HS-27A (cell line): Measurements from ENCODE around the gene CSNK2A1.

ENCODE experiments used
- DNase-seq: peaks from one replicate; pipeline ENCODE4 v3.0.0-alpha.2; 2012; ENCODE audit warnings: low read depth, missing footprints

CSNK2A1 gene

GRCh38 chr20:564192-564591 lies 20.6 kb upstream of the CSNK2A1 start:
- no peak for DNase-seq

GRCh38 chr20:563187-563586 lies 19.6 kb upstream of the CSNK2A1 start:
- no peak for DNase-seq

DNA sequence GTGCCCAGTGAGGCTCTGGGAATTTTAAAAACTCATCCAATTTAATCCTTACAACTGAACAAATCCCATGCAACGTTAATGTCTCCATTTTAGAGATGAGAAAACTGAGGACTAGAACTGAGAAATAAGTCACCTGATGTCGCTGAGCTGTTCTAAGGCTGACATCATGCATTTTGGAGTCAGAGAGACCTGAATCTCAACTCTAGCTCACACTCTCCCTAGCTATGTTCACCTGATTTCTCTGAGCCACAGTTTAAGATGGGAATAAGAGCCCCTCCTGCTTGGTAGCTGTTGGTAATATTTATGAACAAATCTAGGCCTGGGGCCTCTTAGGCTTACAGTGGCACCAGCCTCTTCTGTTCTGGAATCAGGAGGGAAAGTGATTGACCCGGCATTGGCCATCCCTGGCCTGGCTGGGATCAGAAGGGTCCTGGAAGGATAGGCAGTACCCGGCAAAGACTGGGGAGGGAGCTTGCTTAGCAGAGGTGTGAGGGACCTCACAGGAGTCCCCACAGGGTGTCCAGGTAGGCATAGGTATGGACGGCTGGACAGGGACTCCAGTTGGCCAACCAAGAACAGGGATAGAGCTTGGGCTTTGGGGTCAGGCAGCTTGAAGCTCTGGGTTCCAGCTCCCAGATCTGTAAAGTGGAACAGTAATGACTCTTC lies 18.8 kb upstream of the CSNK2A1 start:
- DNase-seq: no peak

GRCh38 chr20:561437-562231 lies 18.0 kb upstream of the CSNK2A1 start:
- DNase-seq: peak; percentile 51

GRCh38 chr20:560680-561079 lies 17.1 kb upstream of the CSNK2A1 start:
- no peak for DNase-seq

- DNase-seq: no peak
These were observed 14.5 kb upstream of the CSNK2A1 start for GRCh38 chr20:558117-558516.

GRCh38 chr20:556984-557383 lies 13.4 kb upstream of the CSNK2A1 start:
- DNase-seq: no peak

- no peak for DNase-seq
These were observed 12.4 kb upstream of the CSNK2A1 start for GRCh38 chr20:555976-556385.

DNA sequence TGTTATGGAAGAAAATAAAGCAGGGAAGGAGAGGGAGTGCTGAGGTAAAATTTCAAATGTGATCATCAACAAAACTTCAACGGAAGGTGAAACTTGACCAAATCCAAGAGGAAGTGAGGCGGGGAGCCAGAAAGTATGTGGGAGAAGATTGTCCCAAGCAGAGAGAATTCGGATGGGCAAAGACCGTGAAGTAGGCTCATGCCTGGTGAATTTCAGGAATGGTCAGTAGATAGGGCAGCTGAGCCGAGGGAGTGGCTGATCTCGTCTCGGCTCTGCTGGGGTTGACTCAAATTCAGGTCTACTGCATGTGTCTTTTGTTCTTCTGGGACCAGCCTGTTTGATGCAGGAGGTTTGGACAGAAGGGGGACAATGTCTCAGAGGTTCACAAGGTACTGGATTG lies 7.0 kb upstream of the CSNK2A1 start:
- DNase-seq: no peak

DNA sequence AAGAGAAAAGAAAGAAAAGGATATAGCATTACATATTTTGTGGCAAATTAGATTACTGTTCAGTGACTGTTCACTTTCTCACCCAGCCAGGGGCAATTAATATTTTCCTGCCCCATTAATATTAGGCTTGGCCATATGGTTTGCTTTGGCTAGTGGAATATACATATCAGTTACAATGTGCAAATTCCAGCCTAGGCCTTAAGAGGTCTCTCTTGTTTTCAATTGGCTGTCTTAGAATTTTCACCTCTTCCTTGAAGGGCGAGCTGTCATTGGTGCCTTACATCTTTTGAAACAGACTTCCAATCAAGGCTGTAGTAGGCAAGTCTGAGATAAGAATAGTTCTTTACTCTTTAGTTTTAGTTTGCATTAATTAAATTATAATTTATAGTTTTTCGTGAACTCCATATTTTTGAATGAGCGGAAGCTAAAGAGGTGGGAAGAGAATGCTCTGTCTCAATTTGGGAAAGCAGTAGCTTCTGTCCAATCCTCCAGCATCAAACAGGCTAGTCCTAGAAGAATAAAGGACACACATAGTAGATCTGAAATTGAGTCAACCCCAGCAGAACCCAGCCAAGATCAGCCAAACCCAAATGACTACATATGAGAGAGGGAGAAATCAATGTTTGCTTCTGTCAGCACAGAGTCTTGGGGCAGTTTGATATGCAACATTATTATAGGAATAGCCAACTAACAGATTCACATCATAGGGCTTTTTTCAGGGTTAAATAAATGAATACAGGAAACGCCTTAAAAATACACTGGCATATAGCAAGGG lies 6.3 kb upstream of the CSNK2A1 start:
- no peak for DNase-seq

GRCh38 chr20:548906-549305 lies 5.3 kb upstream of the CSNK2A1 start:
- no peak for DNase-seq

DNA sequence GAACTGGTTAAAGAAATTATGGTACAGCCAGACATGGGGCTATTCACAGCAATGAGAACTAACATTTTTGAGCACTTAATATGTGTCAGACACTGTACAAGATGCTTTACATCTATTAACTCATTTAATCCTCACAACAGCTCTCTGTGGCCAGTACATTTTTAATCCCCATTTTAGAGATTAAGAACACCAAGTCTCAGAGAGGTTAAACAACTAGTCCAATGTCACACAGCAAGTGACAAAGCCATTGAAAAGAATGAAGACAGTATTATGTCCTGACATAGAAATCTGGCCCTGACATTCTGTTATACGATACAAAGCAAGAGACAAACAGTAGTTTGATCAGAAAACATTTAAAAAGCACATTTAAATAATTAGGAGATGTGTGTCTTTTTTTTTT lies 3.8 kb upstream of the CSNK2A1 start:
- no peak for DNase-seq

DNA sequence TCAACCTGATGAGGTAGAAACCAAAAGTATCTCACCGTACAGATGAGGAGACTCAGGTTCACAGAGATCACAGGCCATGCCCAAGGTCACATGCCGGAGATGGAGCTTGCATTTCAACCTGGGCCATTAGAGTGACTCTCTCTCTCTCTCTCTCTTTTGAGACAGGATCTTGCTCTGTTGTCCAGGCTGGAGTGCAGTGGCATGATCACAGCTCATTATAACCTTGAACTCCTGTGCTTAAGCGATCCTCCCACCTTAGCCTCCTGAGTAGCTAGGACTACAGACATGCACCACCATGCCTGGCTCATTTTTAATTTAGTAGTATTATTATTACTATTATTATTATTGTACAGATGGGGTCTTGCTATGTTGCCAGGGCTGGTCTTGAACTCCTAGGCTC lies 2.8 kb upstream of the CSNK2A1 start:
- DNase-seq: no peak

- no peak for DNase-seq
These were observed 649 bp upstream of the CSNK2A1 start for GRCh38 chr20:544153-544725.

GRCh38 chr20:542777-543368 lies 717 bp downstream of the CSNK2A1 start:
- DNase-seq: no peak

- DNase-seq: no peak
These were observed 3.0 kb downstream of the CSNK2A1 start for GRCh38 chr20:540391-541201.

GRCh38 chr20:539848-540247 lies 3.7 kb downstream of the CSNK2A1 start:
- DNase-seq: no peak

- DNase-seq: no peak
These were observed 4.4 kb downstream of the CSNK2A1 start for GRCh38 chr20:539191-539590.

GRCh38 chr20:537983-538382 lies 5.6 kb downstream of the CSNK2A1 start:
- no peak for DNase-seq

GRCh38 chr20:536426-537010 lies 7.1 kb downstream of the CSNK2A1 start:
- DNase-seq: no peak

DNA sequence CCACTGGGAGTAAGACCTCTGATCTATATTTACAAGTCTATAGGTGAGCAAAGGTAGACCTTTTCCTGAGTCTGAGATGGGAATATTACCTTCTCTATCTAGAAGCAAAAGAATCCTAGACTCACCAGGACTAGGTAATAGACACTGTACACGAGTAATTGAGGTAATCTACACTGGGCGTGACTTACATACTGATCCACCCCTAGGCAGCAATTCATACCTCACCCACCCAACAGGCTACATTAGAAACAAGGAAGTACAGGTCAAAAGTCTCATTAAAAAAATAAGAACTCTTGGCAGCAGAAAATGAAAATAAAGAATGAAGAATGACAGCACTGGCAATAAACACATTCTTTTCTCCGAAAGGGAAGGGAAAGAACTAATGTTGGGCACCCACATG lies 7.6 kb downstream of the CSNK2A1 start:
- no peak for DNase-seq
